ENCODE results near the gene MYO5C.
"Not testable (repeated sequence)": the region's sequence is repeated elsewhere in the genome, so short reads cannot be mapped to it uniquely, and the experiment has no call there.

GRCh38 chr15:52238989-52239525, 56.5 kb downstream of the MYO5C start:
- TF ChIP-seq POLR2AphosphoS5, CTCF, POLR2A (IDR thresholded peaks at IDR 0.05): not testable (repeated sequence)

Measured in breast epithelium (tissue), 3 donors.